A549 (cell line): Measurements from ENCODE around the gene TAS2R8. TPM values are rescaled to one million over a fixed set of nuclear protein-coding genes. Genes with fewer than 3 reads are reported as not detected.

ENCODE experiments used
- ATAC-seq, 2 experiments: fragments of 200-7000 bp in 1 of 2; fragments of >200 bp in 1 of 2; cut with Nextera tagmentation in 1 of 2; cut with Tn5 transposase in 1 of 2; 3 replicates each; pipeline versions ENCODE4 v1.8.0 to v1.9.1; 2018 to 2020; ENCODE audit warnings: mild to moderate bottlenecking in 1 of 2, moderate library complexity in 1 of 2
- CTCF ChIA-PET: fragments of 300-600 bp; sonication (Branson Sonifier 250); formaldehyde crosslinking; extraction: SDS; loops from one replicate; lab custom pipeline; 2021; ENCODE audit warnings: antibody characterized with exemption, inconsistent platforms; lab: Yijun Ruan, JAX
- POLR2A ChIA-PET: fragments of 350-600 bp; formaldehyde crosslinking; extraction: SDS; loops from one replicate; lab custom pipeline; 2021; ENCODE audit warnings: antibody characterized with exemption, inconsistent platforms; lab: Yijun Ruan, JAX
- DNase-seq, 2 experiments: peaks; one replicate each; pipeline versions ENCODE4 v3.0.0 to v3.0.0-alpha.2; 2011 to 2016; ENCODE audit warnings: low read depth in 1 of 2, low spot score in 1 of 2
- FAIRE-seq: peaks from 2 replicates; lab custom pipeline; 2011; peaks lifted over from hg19 to GRCh38; lab: Jason Lieb, UNC
- H3K27ac ChIP-seq, 2 experiments: fragments of >200 bp; sonication (Bioruptor Twin); formaldehyde crosslinking; 3 replicates each; pipeline ENCODE4 v1.5.1; 2016 to 2017
- H3K4me1 ChIP-seq: fragments of >200 bp; sonication (Bioruptor Twin); formaldehyde crosslinking; 3 replicates; pipeline ENCODE4 v1.6.1; 2016
- H3K4me2 ChIP-seq: fragments of >200 bp; sonication (Bioruptor Twin); formaldehyde crosslinking; 3 replicates; pipeline ENCODE4 v1.6.1; 2016
- H3K4me3 ChIP-seq: fragments of >200 bp; sonication (Bioruptor Twin); formaldehyde crosslinking; 3 replicates; pipeline ENCODE4 v1.5.1; 2016
- H3K9me3 ChIP-seq: fragments of >200 bp; sonication (Bioruptor Twin); formaldehyde crosslinking; 3 replicates; pipeline ENCODE4 v1.6.1; 2016
- CEBPB ChIP-seq, 2 experiments: fragments of >200 bp in 1 of 2; sonication (Bioruptor Twin) in 1 of 2; formaldehyde crosslinking in 1 of 2; IDR thresholded peaks; 2 replicates each; pipeline ENCODE4 v1.6.1; 2012 to 2016
- EHMT2 ChIP-seq: fragments of 200-600 bp; sonication (generic); IDR thresholded peaks from 2 replicates; pipeline ENCODE4 v1.6.1; 2016; ENCODE audit warnings: antibody characterized with exemption, low read depth, mild to moderate bottlenecking, moderate library complexity
- FOSB ChIP-seq: fragments of 250-450 bp; sonication (Bioruptor Pico); IDR thresholded peaks from 2 replicates; pipeline ENCODE4 v1.5.0; 2020; ENCODE audit warnings: mild to moderate bottlenecking, moderate library complexity
- FOXS1 ChIP-seq: fragments of 250-450 bp; sonication (Bioruptor Pico); IDR thresholded peaks from 2 replicates; pipeline ENCODE4 v1.5.0; 2020; ENCODE audit warnings: mild to moderate bottlenecking, moderate library complexity
- HOXB13 ChIP-seq: fragments of 250-450 bp; sonication (Bioruptor Pico); IDR thresholded peaks from 2 replicates; pipeline ENCODE4 v1.5.0; 2020; ENCODE audit warnings: low read depth, mild to moderate bottlenecking, moderate library complexity
- KDM5A ChIP-seq: fragments of 200-600 bp; sonication (generic); IDR thresholded peaks from 2 replicates; pipeline ENCODE4 v1.6.1; 2016; ENCODE audit warnings: antibody characterized with exemption, mild to moderate bottlenecking
- MYC ChIP-seq: IDR thresholded peaks from 2 replicates; pipeline ENCODE4 v1.6.1; 2012; ENCODE audit warnings: mild to moderate bottlenecking, inconsistent platforms, low read length, improper control_type of control experiment, borderline replicate concordance
- NFE2L2 ChIP-seq: fragments of 150-350 bp; conservative IDR thresholded peaks from 2 replicates; pipeline ENCODE4 v1.6.1; 2014; ENCODE audit warnings: low read length
- NPAS2 ChIP-seq: fragments of 250-450 bp; sonication (Bioruptor Pico); IDR thresholded peaks from 2 replicates; pipeline ENCODE4 v1.8.0; 2022; ENCODE audit warnings: mild to moderate bottlenecking, moderate library complexity, borderline replicate concordance
- POLR2AphosphoS2 ChIP-seq: conservative IDR thresholded peaks from 2 replicates; pipeline ENCODE4 v1.6.1; 2012; ENCODE audit warnings: low read length, improper control_type of control experiment, inconsistent platforms
- RFX5 ChIP-seq: fragments of 450-650 bp; IDR thresholded peaks from 2 replicates; pipeline ENCODE4 v1.7.1; 2014; ENCODE audit warnings: antibody characterized with exemption, mild to moderate bottlenecking, moderate library complexity
- RNF2 ChIP-seq: fragments of 200-600 bp; sonication (generic); IDR thresholded peaks from 2 replicates; pipeline ENCODE4 v1.6.1; 2016; ENCODE audit warnings: low read depth, mild to moderate bottlenecking, antibody characterized with exemption, moderate library complexity, borderline replicate concordance
- SMC3 ChIP-seq: fragments of >200 bp; sonication (Bioruptor Twin); formaldehyde crosslinking; IDR thresholded peaks from 3 replicates; pipeline ENCODE4 v1.6.1; 2018; ENCODE audit warnings: inconsistent platforms
- SREBF2 ChIP-seq: fragments of 450-650 bp; IDR thresholded peaks from 2 replicates; pipeline ENCODE4 v1.6.1; 2014; ENCODE audit warnings: mild to moderate bottlenecking, moderate library complexity
- ZFP36 ChIP-seq: fragments of 450-650 bp; IDR thresholded peaks from 2 replicates; pipeline ENCODE4 v1.6.1; 2014; ENCODE audit warnings: borderline replicate concordance; ENCODE audit not compliant: partially characterized antibody
- WGBS: methylation state at CpG from one replicate; pipeline ENCODE4 v1.1.6; 2017; ENCODE audit errors: missing lambda C conversion rate; 5-methylcytosine and 5-hydroxymethylcytosine counted together
- polyA plus RNA-seq, 4 experiments: library from polyadenylated mRNA; depleted of rRNA in 3 of 4; stranded (reverse); fragments of >200 nt; fragmentation: RNase III in 1 of 4; extraction: RNeasy Plus Mini Kit Qiagen cat#74134 plus additional on column Dnase treatment in 1 of 4; gene quantifications; 2 replicates in 3 of 4; 3 replicates in 1 of 4; pipeline ENCODE4 v1.2.3, GENCODE V29; 2011 to 2017
- TF ChIP-seq, protein P1 (sequence below): fragments of 200-600 bp; sonication (generic); IDR thresholded peaks from 2 replicates; pipeline ENCODE4 v1.6.1; 2016; ENCODE audit warnings: antibody characterized with exemption, mild to moderate bottlenecking, moderate library complexity
- TF ChIP-seq, protein P2 (sequence below): fragments of >200 bp; sonication (Bioruptor Twin); formaldehyde crosslinking; IDR thresholded peaks from 2 replicates; pipeline ENCODE4 v1.6.1; 2016
- TF ChIP-seq, protein P3 (sequence below): IDR thresholded peaks from 2 replicates; pipeline ENCODE4 v1.6.1; 2012
- TF ChIP-seq, protein P4 (sequence below): fragments of 150-350 bp; IDR thresholded peaks from 2 replicates; pipeline ENCODE4 v1.6.1; 2014; ENCODE audit warnings: low read depth, mild to moderate bottlenecking, low read length

Gene TAS2R8
- polyA plus RNA-seq, 2 of the 4 experiments (the other 2 are of a cell fraction): not detected

DNA sequence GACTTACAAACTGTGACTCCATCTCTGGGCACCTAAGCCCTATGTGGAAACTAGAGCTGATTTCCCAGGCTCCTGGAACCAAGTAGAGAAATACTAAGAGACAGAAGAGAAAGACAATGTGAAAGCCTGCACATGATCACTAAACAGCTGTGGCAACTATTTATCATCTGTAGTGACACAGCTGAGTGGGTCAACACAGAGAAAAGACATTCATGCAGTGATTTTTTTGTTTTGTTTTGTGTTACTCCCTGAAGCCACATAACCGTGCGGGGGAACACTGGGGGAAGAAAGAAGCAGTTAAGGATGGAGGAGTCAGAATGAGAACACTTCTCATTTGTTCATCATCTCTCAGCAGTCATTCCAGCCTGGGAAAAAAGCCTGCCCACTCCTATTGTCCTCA lies 40.7 kb upstream of the TAS2R8 start (continued):
- TF ChIP-seq, protein P1, sequence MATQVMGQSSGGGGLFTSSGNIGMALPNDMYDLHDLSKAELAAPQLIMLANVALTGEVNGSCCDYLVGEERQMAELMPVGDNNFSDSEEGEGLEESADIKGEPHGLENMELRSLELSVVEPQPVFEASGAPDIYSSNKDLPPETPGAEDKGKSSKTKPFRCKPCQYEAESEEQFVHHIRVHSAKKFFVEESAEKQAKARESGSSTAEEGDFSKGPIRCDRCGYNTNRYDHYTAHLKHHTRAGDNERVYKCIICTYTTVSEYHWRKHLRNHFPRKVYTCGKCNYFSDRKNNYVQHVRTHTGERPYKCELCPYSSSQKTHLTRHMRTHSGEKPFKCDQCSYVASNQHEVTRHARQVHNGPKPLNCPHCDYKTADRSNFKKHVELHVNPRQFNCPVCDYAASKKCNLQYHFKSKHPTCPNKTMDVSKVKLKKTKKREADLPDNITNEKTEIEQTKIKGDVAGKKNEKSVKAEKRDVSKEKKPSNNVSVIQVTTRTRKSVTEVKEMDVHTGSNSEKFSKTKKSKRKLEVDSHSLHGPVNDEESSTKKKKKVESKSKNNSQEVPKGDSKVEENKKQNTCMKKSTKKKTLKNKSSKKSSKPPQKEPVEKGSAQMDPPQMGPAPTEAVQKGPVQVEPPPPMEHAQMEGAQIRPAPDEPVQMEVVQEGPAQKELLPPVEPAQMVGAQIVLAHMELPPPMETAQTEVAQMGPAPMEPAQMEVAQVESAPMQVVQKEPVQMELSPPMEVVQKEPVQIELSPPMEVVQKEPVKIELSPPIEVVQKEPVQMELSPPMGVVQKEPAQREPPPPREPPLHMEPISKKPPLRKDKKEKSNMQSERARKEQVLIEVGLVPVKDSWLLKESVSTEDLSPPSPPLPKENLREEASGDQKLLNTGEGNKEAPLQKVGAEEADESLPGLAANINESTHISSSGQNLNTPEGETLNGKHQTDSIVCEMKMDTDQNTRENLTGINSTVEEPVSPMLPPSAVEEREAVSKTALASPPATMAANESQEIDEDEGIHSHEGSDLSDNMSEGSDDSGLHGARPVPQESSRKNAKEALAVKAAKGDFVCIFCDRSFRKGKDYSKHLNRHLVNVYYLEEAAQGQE: no peak
- TF ChIP-seq POLR2AphosphoS2 (no peak), MYC (no peak), RFX5 (no peak), ZFP36 (no peak)
- TF ChIP-seq, protein P2, sequence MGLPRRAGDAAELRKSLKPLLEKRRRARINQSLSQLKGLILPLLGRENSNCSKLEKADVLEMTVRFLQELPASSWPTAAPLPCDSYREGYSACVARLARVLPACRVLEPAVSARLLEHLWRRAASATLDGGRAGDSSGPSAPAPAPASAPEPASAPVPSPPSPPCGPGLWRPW: no peak

DNA sequence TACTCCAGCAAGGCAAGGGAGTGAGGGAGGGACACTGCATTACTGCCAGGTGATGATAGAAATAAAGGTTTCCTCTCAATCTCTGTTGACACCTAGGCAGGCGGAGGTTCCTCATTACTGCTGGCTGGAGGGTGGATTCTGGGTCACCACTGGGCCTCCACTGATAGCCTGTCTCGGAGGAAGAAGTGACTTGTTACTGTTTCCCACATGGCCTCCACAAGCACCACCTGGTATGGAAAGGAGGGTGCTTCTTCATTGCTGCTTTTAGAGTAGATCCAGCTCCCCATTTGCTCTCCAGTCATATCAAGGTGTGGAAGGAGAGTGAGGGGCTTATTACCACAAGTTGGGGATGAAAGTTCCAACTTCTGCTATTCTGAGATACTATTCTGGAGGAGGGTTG lies 35.8 kb upstream of the TAS2R8 start:
- Histone ChIP-seq H3K4me1 (no peaks in the 10 kb centered on the region), H3K9me3 (no peaks in the 10 kb centered on the region), H3K4me3 (no peak overlapping the region), H3K27ac (no peak overlapping the region), H3K4me2 (no peak overlapping the region)
- ChIA-PET POLR2A (no interaction called here), CTCF (no interaction called here)
- TF ChIP-seq SMC3 (no peak), HOXB13 (no peak)
- WGBS: 100% methylated on average over 2 of the region's 2 CpGs
- no peak for DNase-seq
- no peak for ATAC-seq
- no peak for FAIRE-seq

DNA sequence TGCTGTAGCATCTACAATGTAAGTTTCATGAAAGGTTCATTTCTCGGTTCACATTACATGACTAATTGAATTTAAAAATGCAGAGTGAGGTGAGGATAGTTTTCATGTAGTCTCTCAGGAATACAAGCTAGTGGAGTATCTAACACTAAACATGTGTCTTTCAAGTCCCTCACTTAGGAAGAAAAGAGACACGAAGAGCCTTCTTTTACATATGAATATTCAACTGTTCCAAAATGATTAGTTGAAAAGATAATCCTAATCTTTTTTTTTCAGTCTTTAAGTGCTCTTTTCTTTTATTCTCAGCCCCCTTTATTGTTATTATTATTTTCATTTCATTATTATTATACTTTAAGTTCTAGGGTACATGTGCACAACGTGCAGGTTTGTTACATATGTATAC lies 31.4 kb upstream of the TAS2R8 start:
- ATAC-seq (no peak), FAIRE-seq (no peak), DNase-seq (no peak)
- POLR2A ChIA-PET: no interaction called here
- Histone ChIP-seq H3K4me1 (no peaks in the 10 kb centered on the region), H3K4me3 (no peak overlapping the region), H3K9me3 (no peaks in the 10 kb centered on the region), H3K27ac (no peak overlapping the region), H3K4me2 (no peak overlapping the region)
- TF ChIP-seq, protein P3, sequence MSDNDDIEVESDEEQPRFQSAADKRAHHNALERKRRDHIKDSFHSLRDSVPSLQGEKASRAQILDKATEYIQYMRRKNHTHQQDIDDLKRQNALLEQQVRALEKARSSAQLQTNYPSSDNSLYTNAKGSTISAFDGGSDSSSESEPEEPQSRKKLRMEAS: no peak
- TF ChIP-seq NFE2L2 (no peak), RNF2 (no peak), KDM5A (no peak), FOSB (CRISPR knock-in tag) (no peak), EHMT2 (no peak), ZFP36 (no peak), POLR2AphosphoS2 (no peak)
- TF ChIP-seq, protein P4, sequence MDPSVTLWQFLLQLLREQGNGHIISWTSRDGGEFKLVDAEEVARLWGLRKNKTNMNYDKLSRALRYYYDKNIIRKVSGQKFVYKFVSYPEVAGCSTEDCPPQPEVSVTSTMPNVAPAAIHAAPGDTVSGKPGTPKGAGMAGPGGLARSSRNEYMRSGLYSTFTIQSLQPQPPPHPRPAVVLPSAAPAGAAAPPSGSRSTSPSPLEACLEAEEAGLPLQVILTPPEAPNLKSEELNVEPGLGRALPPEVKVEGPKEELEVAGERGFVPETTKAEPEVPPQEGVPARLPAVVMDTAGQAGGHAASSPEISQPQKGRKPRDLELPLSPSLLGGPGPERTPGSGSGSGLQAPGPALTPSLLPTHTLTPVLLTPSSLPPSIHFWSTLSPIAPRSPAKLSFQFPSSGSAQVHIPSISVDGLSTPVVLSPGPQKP: no peak
- WGBS: 80% methylated on average over 3 of the region's 3 CpGs
- CTCF ChIA-PET: interaction anchor here (0.8 kb wide), 1 partner anchor 23 kb away, joined by 3 read pairs; no protein-coding TSS in a partner anchor

DNA sequence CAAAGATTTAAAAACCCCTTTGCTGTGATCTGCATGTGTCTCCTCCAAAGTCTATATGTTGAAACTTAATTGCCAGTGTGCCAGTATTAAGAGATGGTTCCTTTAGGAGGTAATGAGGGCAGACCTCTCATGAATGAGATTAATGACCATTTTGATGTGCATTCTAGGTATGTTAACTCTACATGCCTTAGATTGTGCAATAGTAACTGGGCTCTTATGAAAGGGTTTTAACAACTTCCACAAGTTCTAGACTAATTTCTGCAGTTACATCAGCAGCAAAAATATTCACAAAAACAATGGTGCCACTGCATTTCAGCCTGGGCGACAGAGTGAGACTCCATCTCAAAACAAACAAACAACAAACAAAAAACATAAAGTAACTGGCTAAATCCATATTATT lies 22.9 kb upstream of the TAS2R8 start:
- TF ChIP-seq SREBF2 (no peak), NPAS2 (CRISPR knock-in tag) (no peak), CEBPB (IDR thresholded peaks at IDR 0.05) (peak; percentile 21 to 48; a peak in 2 of 4 replicates), EHMT2 (no peak), FOXS1 (CRISPR knock-in tag) (no peak)
- no peak overlapping the region for H3K4me3 ChIP-seq
- WGBS: 89% methylated on average over 1 of the region's 1 CpG
- ChIA-PET CTCF (no interaction called here), POLR2A (no interaction called here)
- no peak for ATAC-seq
- no peak for FAIRE-seq
- H3K4me1 ChIP-seq: no peaks in the 10 kb centered on the region
- H3K4me2 ChIP-seq: no peak overlapping the region
- H3K27ac ChIP-seq: no peak overlapping the region
- no peak for DNase-seq
- H3K9me3 ChIP-seq: no peaks in the 10 kb centered on the region
